HG02973 (cell line): ENCODE results near the gene RHPN2.
"Not testable (repeated sequence)": the region's sequence is repeated elsewhere in the genome, so short reads cannot be mapped to it uniquely, and the experiment has no call there.

ENCODE experiments used
- ATAC-seq: cut with Tn5 transposase; IDR thresholded peaks from one replicate; pipeline ENCODE4 v1.9.1; 2021; ENCODE audit warnings: moderate library complexity; ENCODE audit not compliant: unreplicated experiment

The RHPN2 gene

GRCh38 chr19:32979807-32980206, 84.9 kb downstream of the RHPN2 start:
- not testable (repeated sequence) for ATAC-seq

GRCh38 chr19:32977813-32978212, 86.9 kb downstream of the RHPN2 start:
- ATAC-seq, result not testable (repeated sequence)

GRCh38 chr19:32977280-32977679, 87.4 kb downstream of the RHPN2 start:
- no peak for ATAC-seq

GRCh38 chr19:32976223-32976805, 88.4 kb downstream of the RHPN2 start:
- no peak for ATAC-seq

- peak; percentile 95 for ATAC-seq
These were observed 92.8 kb downstream of the RHPN2 start, which contains the start of the genes CEP89 and FAAP24 for GRCh38 chr19:32971715-32972540. CEP89 (minus strand) TSS chr19:32971958; CDS start chr19:32971874, 84 bp downstream. FAAP24 (plus strand) TSS chr19:32972242; CDS start chr19:32973197, 955 bp downstream.

GRCh38 chr19:32971012-32971595, 93.6 kb downstream of the RHPN2 start:
- no peak for ATAC-seq

- no peak for ATAC-seq
These were observed 95.1 kb downstream of the RHPN2 start for GRCh38 chr19:32969549-32969948.

GRCh38 chr19:32966750-32967149, 97.9 kb downstream of the RHPN2 start:
- ATAC-seq, result no peak

GRCh38 chr19:32945260-32945659, 119.4 kb downstream of the RHPN2 start:
- no peak for ATAC-seq

- ATAC-seq, result not testable (repeated sequence)
These were observed 123.4 kb downstream of the RHPN2 start for GRCh38 chr19:32941273-32941672.

GRCh38 chr19:32936065-32936464, 128.6 kb downstream of the RHPN2 start:
- ATAC-seq, result no peak

- no peak for ATAC-seq
These were observed 129.1 kb downstream of the RHPN2 start for GRCh38 chr19:32935629-32936028.

- ATAC-seq, result no peak
These were observed 131.1 kb downstream of the RHPN2 start for GRCh38 chr19:32933571-32933970.

- no peak for ATAC-seq
These were observed 134.1 kb downstream of the RHPN2 start for GRCh38 chr19:32930567-32930966.

- no peak for ATAC-seq
These were observed 135.9 kb downstream of the RHPN2 start for GRCh38 chr19:32928806-32929205.
